Transverse colon (tissue), 4 donors: ENCODE measurements around the gene AP5M1.

Source experiments
- CTCF ChIP-seq, 5 experiments: fragments of 200-600 bp in 3 of 5; fragments of 450-650 bp in 2 of 5; sonication (generic) in 3 of 5; IDR thresholded peaks; 1 replicate in 2 of 5; 2 replicates in 3 of 5; pipeline ENCODE4 v1.5.1; 2016 to 2017; ENCODE audit warnings: antibody characterized with exemption in 5 of 5, inconsistent platforms in 3 of 5, mild to moderate bottlenecking in 2 of 5, moderate library complexity in 1 of 5
- EP300 ChIP-seq: sonication (generic); formaldehyde crosslinking; IDR thresholded peaks from one replicate; pipeline ENCODE4 v1.6.1; 2017; ENCODE audit warnings: antibody characterized with exemption, low read depth
- POLR2AphosphoS5 ChIP-seq, 3 donors: sonication (generic); formaldehyde crosslinking; IDR thresholded peaks; one replicate each; pipeline ENCODE4 v1.6.1; 2016; ENCODE audit warnings: antibody characterized with exemption in 3 of 3

GRCh38 chr14:57287745-57288144 lies 19.0 kb downstream of the AP5M1 start:
- TF ChIP-seq EP300 (no peak), POLR2AphosphoS5 (IDR thresholded peaks at IDR 0.05) (no peak), CTCF (IDR thresholded peaks at IDR 0.05) (no peak)
